Glutamatergic neuron (in vitro differentiated cells): Measurements from ENCODE around the gene FILIP1L. TPM values are rescaled to one million over a fixed set of nuclear protein-coding genes. Genes with fewer than 3 reads are reported as not detected.

ENCODE experiments used
- DNase-seq: peaks from one replicate; pipeline ENCODE4 v3.0.0; 2022
- H3K27ac Mint-ChIP-seq: one replicate; pipeline ENCODE4 v1.8.0; 2020; ENCODE audit warnings: mild to moderate bottlenecking, mixed read lengths, inconsistent platforms; ENCODE audit not compliant: unreplicated experiment
- H3K27me3 Mint-ChIP-seq: one replicate; pipeline ENCODE4 v1.8.0; 2020; ENCODE audit warnings: mild to moderate bottlenecking, moderate library complexity, mixed read lengths, inconsistent platforms; ENCODE audit not compliant: unreplicated experiment
- H3K36me3 Mint-ChIP-seq: one replicate; pipeline ENCODE4 v1.8.0; 2020; ENCODE audit warnings: mild to moderate bottlenecking, mixed read lengths, inconsistent platforms; ENCODE audit not compliant: unreplicated experiment
- H3K4me1 Mint-ChIP-seq: one replicate; pipeline ENCODE4 v1.8.0; 2020; ENCODE audit warnings: mild to moderate bottlenecking, low read depth, mixed read lengths, inconsistent platforms; ENCODE audit not compliant: unreplicated experiment
- H3K4me3 Mint-ChIP-seq: one replicate; pipeline ENCODE4 v1.8.0; 2020; ENCODE audit warnings: mild to moderate bottlenecking, mixed read lengths, inconsistent platforms; ENCODE audit not compliant: unreplicated experiment
- H3K9me3 Mint-ChIP-seq: one replicate; pipeline ENCODE4 v1.8.0; 2020; ENCODE audit warnings: mild to moderate bottlenecking, moderate library complexity, mixed read lengths, inconsistent platforms; ENCODE audit not compliant: unreplicated experiment
- total RNA-seq: library from RNA; stranded (reverse); fragmentation: NEBNext Ultra II Directional; extraction: Animal tissue kit (Norgen Biotek cat#: 25700); gene quantifications from one replicate; pipeline ENCODE4 v1.2.1, GENCODE V29; 2021; ENCODE audit not compliant: unreplicated experiment
- TF ChIP-seq, protein P1 (sequence below): fragments of 200-600 bp; sonication (generic); IDR thresholded peaks from one replicate; pipeline ENCODE4 v1.5.0; 2021; ENCODE audit not compliant: partially characterized antibody, unreplicated experiment

FILIP1L gene
- total RNA-seq, 1 donor from 2014 or later = 4.3 TPM

DNA sequence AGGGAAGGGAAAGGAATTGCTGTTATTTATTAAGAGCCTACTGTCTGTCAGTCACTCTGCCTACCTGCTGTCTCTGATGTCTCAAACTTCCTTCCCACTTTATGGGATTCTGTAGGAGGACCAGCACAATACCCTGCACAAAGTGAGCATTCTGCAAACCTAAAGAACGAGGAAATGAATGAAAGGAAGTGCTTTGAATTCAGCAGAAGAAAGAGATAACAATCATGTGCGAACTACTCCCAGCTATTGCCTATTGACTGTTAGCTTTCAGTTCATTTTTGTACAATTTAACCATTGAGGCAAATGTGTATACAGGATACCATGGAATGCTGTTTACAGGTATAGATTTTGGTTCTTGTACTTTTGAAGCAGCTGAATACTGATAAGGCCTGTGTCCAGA is 229.8 kb downstream of the FILIP1L start:
- DNase-seq = no peak
- Mint-ChIP-seq H3K36me3 (no peaks in the 10 kb centered on the region), H3K4me3 (no peak overlapping the region), H3K27me3 (no peaks in the 10 kb centered on the region), H3K4me1 (no peaks in the 10 kb centered on the region), H3K9me3 (no peaks in the 10 kb centered on the region), H3K27ac (no peak overlapping the region)
- TF ChIP-seq, protein P1, sequence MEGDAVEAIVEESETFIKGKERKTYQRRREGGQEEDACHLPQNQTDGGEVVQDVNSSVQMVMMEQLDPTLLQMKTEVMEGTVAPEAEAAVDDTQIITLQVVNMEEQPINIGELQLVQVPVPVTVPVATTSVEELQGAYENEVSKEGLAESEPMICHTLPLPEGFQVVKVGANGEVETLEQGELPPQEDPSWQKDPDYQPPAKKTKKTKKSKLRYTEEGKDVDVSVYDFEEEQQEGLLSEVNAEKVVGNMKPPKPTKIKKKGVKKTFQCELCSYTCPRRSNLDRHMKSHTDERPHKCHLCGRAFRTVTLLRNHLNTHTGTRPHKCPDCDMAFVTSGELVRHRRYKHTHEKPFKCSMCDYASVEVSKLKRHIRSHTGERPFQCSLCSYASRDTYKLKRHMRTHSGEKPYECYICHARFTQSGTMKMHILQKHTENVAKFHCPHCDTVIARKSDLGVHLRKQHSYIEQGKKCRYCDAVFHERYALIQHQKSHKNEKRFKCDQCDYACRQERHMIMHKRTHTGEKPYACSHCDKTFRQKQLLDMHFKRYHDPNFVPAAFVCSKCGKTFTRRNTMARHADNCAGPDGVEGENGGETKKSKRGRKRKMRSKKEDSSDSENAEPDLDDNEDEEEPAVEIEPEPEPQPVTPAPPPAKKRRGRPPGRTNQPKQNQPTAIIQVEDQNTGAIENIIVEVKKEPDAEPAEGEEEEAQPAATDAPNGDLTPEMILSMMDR = no peak

DNA sequence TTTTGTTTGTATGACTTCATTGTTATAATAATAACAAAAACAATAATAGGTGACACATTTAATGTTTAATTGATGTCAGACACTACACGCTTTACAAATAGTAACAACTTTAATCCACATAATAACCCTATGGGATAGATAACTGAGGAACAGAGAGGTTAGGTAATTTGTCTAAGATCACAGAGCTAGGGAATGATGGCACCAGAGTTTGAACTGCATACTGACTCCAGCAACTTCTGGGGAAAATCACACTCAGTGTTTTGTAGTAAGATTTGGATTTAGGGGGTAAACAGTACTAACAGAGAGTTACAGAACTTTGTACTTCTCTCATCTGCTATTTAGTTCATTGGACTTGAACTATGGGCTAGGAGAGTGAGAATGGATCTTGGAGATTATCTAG is 230.6 kb downstream of the FILIP1L start:
- Mint-ChIP-seq H3K36me3 (no peaks in the 10 kb centered on the region), H3K27me3 (no peaks in the 10 kb centered on the region), H3K9me3 (no peaks in the 10 kb centered on the region), H3K4me1 (no peaks in the 10 kb centered on the region), H3K4me3 (no peak overlapping the region), H3K27ac (no peak overlapping the region)
- DNase-seq = no peak
- TF ChIP-seq, protein P1 = no peak

DNA sequence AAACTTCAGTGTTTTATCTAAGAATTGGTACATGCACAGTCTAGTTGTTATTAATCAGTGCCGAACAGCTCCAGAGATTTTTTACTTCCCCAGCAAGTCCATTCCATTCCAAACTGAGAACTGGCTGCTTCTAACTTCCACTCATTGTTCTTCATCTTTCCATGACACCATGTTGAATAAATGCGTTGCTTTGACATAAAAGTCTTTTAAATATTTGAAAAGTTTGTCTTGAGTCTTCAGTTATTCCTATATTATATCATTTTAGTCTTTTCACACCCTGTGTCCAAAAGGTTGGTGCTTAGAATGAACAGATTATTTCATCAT is 231.2 kb downstream of the FILIP1L start:
- Mint-ChIP-seq H3K4me3 (no peak overlapping the region), H3K36me3 (no peaks in the 10 kb centered on the region), H3K9me3 (no peaks in the 10 kb centered on the region), H3K27ac (no peak overlapping the region), H3K4me1 (no peaks in the 10 kb centered on the region), H3K27me3 (no peaks in the 10 kb centered on the region)
- TF ChIP-seq, protein P1 = no peak
- no peak for DNase-seq

DNA sequence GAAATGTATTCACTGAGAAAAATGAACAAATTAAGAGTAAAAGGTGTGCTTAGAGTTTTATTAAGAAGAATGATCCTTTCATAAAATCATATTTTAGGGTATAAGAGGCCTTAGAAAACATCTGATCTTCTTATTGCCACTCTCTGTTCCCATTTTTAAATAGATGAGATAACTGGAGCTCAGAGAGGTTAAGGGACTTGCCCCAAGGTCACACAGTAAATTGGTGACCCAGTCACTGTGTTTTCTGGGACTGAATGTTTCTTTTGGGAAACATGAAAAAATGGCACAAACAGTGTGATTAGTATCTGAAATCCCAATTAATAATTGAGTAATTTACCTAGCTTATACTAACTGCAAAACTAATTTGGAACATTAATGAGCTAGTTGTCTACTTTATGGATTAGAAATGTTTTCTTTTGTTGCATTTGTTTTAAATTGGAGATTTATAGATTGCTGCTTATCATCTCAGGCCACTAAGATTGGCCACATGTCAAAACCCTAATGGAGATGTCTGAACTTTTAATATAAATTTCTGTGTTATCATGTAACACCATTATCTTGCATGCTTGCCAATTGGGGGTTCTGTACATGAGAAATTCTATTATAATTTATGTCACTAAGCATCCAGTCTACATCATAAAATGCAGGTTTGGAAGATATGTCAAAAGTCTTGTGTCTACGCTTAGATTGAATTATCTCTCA is 231.7 kb downstream of the FILIP1L start:
- Mint-ChIP-seq H3K9me3 (no peaks in the 10 kb centered on the region), H3K4me1 (no peaks in the 10 kb centered on the region), H3K27me3 (no peaks in the 10 kb centered on the region), H3K27ac (no peak overlapping the region), H3K36me3 (no peaks in the 10 kb centered on the region), H3K4me3 (no peak overlapping the region)
- TF ChIP-seq, protein P1 = no peak
- no peak for DNase-seq

DNA sequence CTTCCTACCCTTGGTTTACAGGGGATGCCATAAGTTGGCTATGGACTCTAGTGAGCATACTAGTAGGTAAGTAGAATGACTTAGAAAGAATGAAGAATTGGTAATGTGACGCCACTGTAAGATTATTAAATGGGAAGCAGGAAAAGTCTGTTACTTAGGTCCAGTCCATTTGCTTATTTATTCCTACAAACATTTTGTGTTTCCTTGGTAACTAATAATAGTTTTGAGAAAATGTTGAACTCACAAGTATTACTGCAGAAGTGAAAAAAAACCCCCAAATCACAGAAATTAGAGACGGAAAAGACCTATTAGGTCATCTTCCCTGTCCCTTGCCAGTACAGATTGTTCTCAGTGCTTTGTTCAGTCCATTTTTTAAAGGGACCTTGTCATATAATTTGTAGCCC is 233.2 kb downstream of the FILIP1L start:
- H3K4me1 Mint-ChIP-seq = peaks cover 1% of the 10 kb centered on the region
- no peaks in the 10 kb centered on the region for H3K9me3 Mint-ChIP-seq
- no peak overlapping the region for H3K27ac Mint-ChIP-seq
- H3K36me3 Mint-ChIP-seq = no peaks in the 10 kb centered on the region
- TF ChIP-seq, protein P1 = no peak
- no peaks in the 10 kb centered on the region for H3K27me3 Mint-ChIP-seq
- H3K4me3 Mint-ChIP-seq = no peak overlapping the region
- no peak for DNase-seq
